ENCODE measurements around the gene TNFRSF1A.

Gene TNFRSF1A

GRCh38 chr12:6316921-6317692, 24.8 kb downstream of the TNFRSF1A start:
- TF ChIP-seq CTCF (IDR thresholded peaks at IDR 0.05; ENCODE audit: low read depth, low read length), result no peak
- no peak overlapping the region for H3K4me3 ChIP-seq (ENCODE audit: low read depth, low read length)

GRCh38 chr12:6315704-6316597, 25.9 kb downstream of the TNFRSF1A start:
- no peak overlapping the region for H3K4me3 ChIP-seq (ENCODE audit: low read depth, low read length)
- TF ChIP-seq CTCF (IDR thresholded peaks at IDR 0.05; ENCODE audit: low read depth, low read length), result no peak

- TF ChIP-seq CTCF (IDR thresholded peaks at IDR 0.05; ENCODE audit: low read depth, low read length), result no peak
- no peak overlapping the region for H3K4me3 ChIP-seq (ENCODE audit: low read depth, low read length)
These were observed 26.7 kb downstream of the TNFRSF1A start for GRCh38 chr12:6315184-6315583.

GRCh38 chr12:6314776-6315175, 27.1 kb downstream of the TNFRSF1A start:
- no peak for TF ChIP-seq CTCF (IDR thresholded peaks at IDR 0.05; ENCODE audit: low read depth, low read length)
- H3K4me3 ChIP-seq (ENCODE audit: low read depth, low read length), result no peak overlapping the region

- no peak overlapping the region for H3K4me3 ChIP-seq (ENCODE audit: low read depth, low read length)
- TF ChIP-seq CTCF (IDR thresholded peaks at IDR 0.05; ENCODE audit: low read depth, low read length), result no peak
These were observed 28.4 kb downstream of the TNFRSF1A start for GRCh38 chr12:6313326-6313940.

- TF ChIP-seq CTCF (IDR thresholded peaks at IDR 0.05; ENCODE audit: low read depth, low read length), result no peak
- no peak overlapping the region for H3K4me3 ChIP-seq (ENCODE audit: low read depth, low read length)
These were observed 29.1 kb downstream of the TNFRSF1A start for GRCh38 chr12:6312529-6313325.

All from WI38 (cell line).